WTC11 (cell line): Measurements from ENCODE around the gene OCEL1. TPM values are rescaled to one million over a fixed set of nuclear protein-coding genes. Genes with fewer than 3 reads are reported as not detected.

Experiments used
- ATAC-seq: fragments of 200-7000 bp; cut with Tn5 transposase; 2 replicates; pipeline ENCODE4 v1.10.0; 2021; ENCODE audit warnings: mild to moderate bottlenecking, moderate library complexity
- CTCF ChIA-PET: fragments of 300-600 bp; sonication (Branson Sonifier 250); formaldehyde crosslinking; loops from one replicate; lab custom pipeline; 2021; ENCODE audit warnings: antibody characterized with exemption; lab: Charles Lee
- POLR2A ChIA-PET: fragments of 350-600 bp; sonication (Branson Sonifier 250); formaldehyde crosslinking; loops from one replicate; lab custom pipeline; 2021; ENCODE audit warnings: antibody characterized with exemption; lab: Charles Lee
- DNase-seq: peaks from one replicate; pipeline ENCODE4 v3.0.0; 2021; ENCODE audit warnings: low spot score
- H3K27ac Mint-ChIP-seq: 2 replicates; pipeline ENCODE4 v1.8.0; 2021; ENCODE audit warnings: mixed read lengths
- H3K27me3 Mint-ChIP-seq: 2 replicates; pipeline ENCODE4 v1.8.0; 2021; ENCODE audit warnings: low read depth, mild to moderate bottlenecking, moderate library complexity, mixed read lengths
- H3K36me3 Mint-ChIP-seq: 2 replicates; pipeline ENCODE4 v1.8.0; 2021; ENCODE audit warnings: mixed read lengths
- H3K4me1 Mint-ChIP-seq: 2 replicates; pipeline ENCODE4 v1.8.0; 2022; ENCODE audit warnings: mixed read lengths
- H3K4me3 Mint-ChIP-seq: 2 replicates; pipeline ENCODE4 v1.8.0; 2021; ENCODE audit warnings: mild to moderate bottlenecking, moderate library complexity, mixed read lengths
- H3K9me3 Mint-ChIP-seq: 2 replicates; pipeline ENCODE4 v1.8.0; 2021; ENCODE audit warnings: mixed read lengths
- ELF4 ChIP-seq: sonication (generic); formaldehyde crosslinking; IDR thresholded peaks from 2 replicates; pipeline ENCODE4 v1.8.1; 2022; ENCODE audit warnings: low read depth, mild to moderate bottlenecking, moderate library complexity, missing genetic modification reagents
- FOXP1 ChIP-seq: sonication (generic); formaldehyde crosslinking; IDR thresholded peaks from 2 replicates; pipeline ENCODE4 v1.8.0; 2022; ENCODE audit warnings: missing genetic modification reagents, mild to moderate bottlenecking, moderate library complexity, borderline replicate concordance
- GABPB1 ChIP-seq: sonication (generic); formaldehyde crosslinking; IDR thresholded peaks from 2 replicates; pipeline ENCODE4 v1.8.1; 2023; ENCODE audit warnings: mild to moderate bottlenecking, missing genetic modification reagents
- JAZF1 ChIP-seq: fragments of 250-450 bp; sonication (Bioruptor Pico); IDR thresholded peaks from 2 replicates; pipeline ENCODE4 v1.9.0; 2021; ENCODE audit warnings: moderate library complexity, mild to moderate bottlenecking, inconsistent platforms
- MXD4 ChIP-seq: fragments of 250-450 bp; sonication (Bioruptor Pico); IDR thresholded peaks from 2 replicates; pipeline ENCODE4 v1.8.0; 2021; ENCODE audit warnings: mild to moderate bottlenecking, moderate library complexity, borderline replicate concordance
- MYBL2 ChIP-seq: sonication (generic); formaldehyde crosslinking; IDR thresholded peaks from 2 replicates; pipeline ENCODE4 v1.8.1; 2023; ENCODE audit warnings: mild to moderate bottlenecking, moderate library complexity, missing genetic modification reagents
- NFE2L1 ChIP-seq: sonication (generic); formaldehyde crosslinking; IDR thresholded peaks from 2 replicates; pipeline ENCODE4 v1.8.1; 2023; ENCODE audit warnings: missing genetic modification reagents
- NR1H2 ChIP-seq: sonication (generic); formaldehyde crosslinking; IDR thresholded peaks from 2 replicates; pipeline ENCODE4 v1.9.0; 2021; ENCODE audit warnings: mild to moderate bottlenecking, moderate library complexity, missing genetic modification reagents
- RORB ChIP-seq: fragments of 250-450 bp; sonication (Bioruptor Pico); IDR thresholded peaks from 2 replicates; pipeline ENCODE4 v1.9.0; 2021; ENCODE audit warnings: mild to moderate bottlenecking
- ZNF138 ChIP-seq: sonication (generic); formaldehyde crosslinking; conservative IDR thresholded peaks from 2 replicates; pipeline ENCODE4 v1.8.1; 2022; ENCODE audit warnings: mild to moderate bottlenecking, moderate library complexity, missing genetic modification reagents
- ZNF219 ChIP-seq: sonication (generic); formaldehyde crosslinking; IDR thresholded peaks from 2 replicates; pipeline ENCODE4 v1.8.0; 2023; ENCODE audit warnings: missing genetic modification reagents, mild to moderate bottlenecking, borderline replicate concordance
- ZNF232 ChIP-seq: sonication (generic); formaldehyde crosslinking; IDR thresholded peaks from 2 replicates; pipeline ENCODE4 v1.8.0; 2022; ENCODE audit warnings: mild to moderate bottlenecking, missing genetic modification reagents
- total RNA-seq: library from RNA; stranded (reverse); gene quantifications from 3 replicates; pipeline ENCODE4 v1.2.3, GENCODE V29; 2021
- TF ChIP-seq, protein P1 (sequence below): sonication (generic); formaldehyde crosslinking; IDR thresholded peaks from 2 replicates; pipeline ENCODE4 v1.8.1; 2022; ENCODE audit warnings: missing genetic modification reagents, borderline replicate concordance
- TF ChIP-seq, protein P2 (sequence below): sonication (generic); formaldehyde crosslinking; IDR thresholded peaks from 2 replicates; pipeline ENCODE4 v1.8.1; 2023; ENCODE audit warnings: mild to moderate bottlenecking, missing genetic modification reagents, moderate library complexity
- TF ChIP-seq, protein P3 (sequence below): sonication (generic); formaldehyde crosslinking; IDR thresholded peaks from 2 replicates; pipeline ENCODE4 v1.8.0; 2022; ENCODE audit warnings: mild to moderate bottlenecking, missing genetic modification reagents
- TF ChIP-seq, protein P4 (sequence below): fragments of 250-450 bp; sonication (Bioruptor Pico); IDR thresholded peaks from 2 replicates; pipeline ENCODE4 v1.9.0; 2021; ENCODE audit warnings: moderate library complexity, mild to moderate bottlenecking, inconsistent platforms, borderline replicate concordance
- TF ChIP-seq, protein P5 (sequence below): sonication (generic); formaldehyde crosslinking; IDR thresholded peaks from 2 replicates; pipeline ENCODE4 v1.8.1; 2022; ENCODE audit warnings: mild to moderate bottlenecking, moderate library complexity, missing genetic modification reagents
- TF ChIP-seq, protein P6 (sequence below): fragments of 250-450 bp; sonication (Bioruptor Pico); IDR thresholded peaks from 2 replicates; pipeline ENCODE4 v2.1.2; 2022; ENCODE audit warnings: mild to moderate bottlenecking, moderate library complexity
- TF ChIP-seq, protein P7 (sequence below): sonication (generic); formaldehyde crosslinking; IDR thresholded peaks from 2 replicates; pipeline ENCODE4 v1.8.1; 2023; ENCODE audit warnings: mild to moderate bottlenecking, missing genetic modification reagents, moderate library complexity
- TF ChIP-seq, protein P8 (sequence below): sonication (generic); formaldehyde crosslinking; IDR thresholded peaks from 2 replicates; pipeline ENCODE4 v1.8.0; 2023; ENCODE audit warnings: missing genetic modification reagents, mild to moderate bottlenecking, borderline replicate concordance

The OCEL1 gene
- total RNA-seq, 1 experiment from 2014 or later: 34.0 TPM

DNA sequence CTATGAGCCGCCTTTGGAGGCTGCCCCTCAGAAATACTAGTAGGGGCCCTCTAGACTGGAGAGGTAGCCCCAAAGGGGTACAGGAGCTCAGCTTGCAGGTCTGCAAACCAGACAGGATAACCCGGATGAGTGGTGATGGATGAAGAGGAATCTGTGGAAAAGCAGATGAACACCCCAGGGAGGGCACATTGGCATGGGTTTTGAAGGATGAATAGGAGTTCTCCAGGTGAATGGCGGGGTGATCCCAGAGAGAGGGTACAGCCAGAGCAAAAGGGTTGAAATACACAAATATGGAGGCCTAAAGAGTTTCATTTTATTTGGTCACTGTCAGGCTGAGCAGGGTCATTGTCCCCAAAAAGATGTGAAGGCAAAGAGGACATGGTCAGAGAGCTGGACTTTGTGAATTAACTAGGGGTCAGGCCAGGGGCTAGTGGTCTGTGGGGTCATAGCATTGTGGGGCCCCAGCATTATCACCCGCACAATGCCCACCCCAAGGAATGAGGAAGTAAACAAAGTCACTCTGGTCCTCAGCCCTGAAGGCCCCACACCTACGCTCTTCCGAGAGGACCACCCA is 14.9 kb downstream of the OCEL1 start:
- H3K36me3 Mint-ChIP-seq: peaks cover 10% of the 10 kb centered on the region
- H3K4me1 Mint-ChIP-seq: peaks cover 43% of the 10 kb centered on the region
- ATAC-seq (no peak), DNase-seq (no peak)
- POLR2A ChIA-PET: no interaction called here
- CTCF ChIA-PET: no interaction called here
- TF ChIP-seq FOXP1 (CRISPR knock-in tag) (no peak), ZNF232 (CRISPR knock-in tag) (no peak), JAZF1 (CRISPR knock-in tag) (no peak), GABPB1 (CRISPR knock-in tag) (no peak), MYBL2 (no peak), ZNF219 (CRISPR knock-in tag) (no peak)
- TF ChIP-seq, protein P1, sequence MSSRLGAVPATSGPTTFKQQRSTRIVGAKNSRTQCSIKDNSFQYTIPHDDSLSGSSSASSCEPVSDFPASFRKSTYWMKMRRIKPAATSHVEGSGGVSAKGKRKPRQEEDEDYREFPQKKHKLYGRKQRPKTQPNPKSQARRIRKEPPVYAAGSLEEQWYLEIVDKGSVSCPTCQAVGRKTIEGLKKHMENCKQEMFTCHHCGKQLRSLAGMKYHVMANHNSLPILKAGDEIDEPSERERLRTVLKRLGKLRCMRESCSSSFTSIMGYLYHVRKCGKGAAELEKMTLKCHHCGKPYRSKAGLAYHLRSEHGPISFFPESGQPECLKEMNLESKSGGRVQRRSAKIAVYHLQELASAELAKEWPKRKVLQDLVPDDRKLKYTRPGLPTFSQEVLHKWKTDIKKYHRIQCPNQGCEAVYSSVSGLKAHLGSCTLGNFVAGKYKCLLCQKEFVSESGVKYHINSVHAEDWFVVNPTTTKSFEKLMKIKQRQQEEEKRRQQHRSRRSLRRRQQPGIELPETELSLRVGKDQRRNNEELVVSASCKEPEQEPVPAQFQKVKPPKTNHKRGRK (CRISPR knock-in tag): no peak
- TF ChIP-seq, protein P2, sequence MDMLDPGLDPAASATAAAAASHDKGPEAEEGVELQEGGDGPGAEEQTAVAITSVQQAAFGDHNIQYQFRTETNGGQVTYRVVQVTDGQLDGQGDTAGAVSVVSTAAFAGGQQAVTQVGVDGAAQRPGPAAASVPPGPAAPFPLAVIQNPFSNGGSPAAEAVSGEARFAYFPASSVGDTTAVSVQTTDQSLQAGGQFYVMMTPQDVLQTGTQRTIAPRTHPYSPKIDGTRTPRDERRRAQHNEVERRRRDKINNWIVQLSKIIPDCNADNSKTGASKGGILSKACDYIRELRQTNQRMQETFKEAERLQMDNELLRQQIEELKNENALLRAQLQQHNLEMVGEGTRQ: no peak
- TF ChIP-seq, protein P3, sequence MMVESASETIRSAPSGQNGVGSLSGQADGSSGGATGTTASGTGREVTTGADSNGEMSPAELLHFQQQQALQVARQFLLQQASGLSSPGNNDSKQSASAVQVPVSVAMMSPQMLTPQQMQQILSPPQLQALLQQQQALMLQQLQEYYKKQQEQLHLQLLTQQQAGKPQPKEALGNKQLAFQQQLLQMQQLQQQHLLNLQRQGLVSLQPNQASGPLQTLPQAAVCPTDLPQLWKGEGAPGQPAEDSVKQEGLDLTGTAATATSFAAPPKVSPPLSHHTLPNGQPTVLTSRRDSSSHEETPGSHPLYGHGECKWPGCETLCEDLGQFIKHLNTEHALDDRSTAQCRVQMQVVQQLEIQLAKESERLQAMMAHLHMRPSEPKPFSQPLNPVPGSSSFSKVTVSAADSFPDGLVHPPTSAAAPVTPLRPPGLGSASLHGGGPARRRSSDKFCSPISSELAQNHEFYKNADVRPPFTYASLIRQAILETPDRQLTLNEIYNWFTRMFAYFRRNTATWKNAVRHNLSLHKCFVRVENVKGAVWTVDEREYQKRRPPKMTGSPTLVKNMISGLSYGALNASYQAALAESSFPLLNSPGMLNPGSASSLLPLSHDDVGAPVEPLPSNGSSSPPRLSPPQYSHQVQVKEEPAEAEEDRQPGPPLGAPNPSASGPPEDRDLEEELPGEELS (CRISPR knock-in tag): no peak
- TF ChIP-seq, all 79 proteins: peak for 0
- Mint-ChIP-seq H3K4me3 (no peak overlapping the region), H3K27me3 (no peaks in the 10 kb centered on the region), H3K9me3 (no peaks in the 10 kb centered on the region), H3K27ac (peak overlapping the region; percentile 54)

DNA sequence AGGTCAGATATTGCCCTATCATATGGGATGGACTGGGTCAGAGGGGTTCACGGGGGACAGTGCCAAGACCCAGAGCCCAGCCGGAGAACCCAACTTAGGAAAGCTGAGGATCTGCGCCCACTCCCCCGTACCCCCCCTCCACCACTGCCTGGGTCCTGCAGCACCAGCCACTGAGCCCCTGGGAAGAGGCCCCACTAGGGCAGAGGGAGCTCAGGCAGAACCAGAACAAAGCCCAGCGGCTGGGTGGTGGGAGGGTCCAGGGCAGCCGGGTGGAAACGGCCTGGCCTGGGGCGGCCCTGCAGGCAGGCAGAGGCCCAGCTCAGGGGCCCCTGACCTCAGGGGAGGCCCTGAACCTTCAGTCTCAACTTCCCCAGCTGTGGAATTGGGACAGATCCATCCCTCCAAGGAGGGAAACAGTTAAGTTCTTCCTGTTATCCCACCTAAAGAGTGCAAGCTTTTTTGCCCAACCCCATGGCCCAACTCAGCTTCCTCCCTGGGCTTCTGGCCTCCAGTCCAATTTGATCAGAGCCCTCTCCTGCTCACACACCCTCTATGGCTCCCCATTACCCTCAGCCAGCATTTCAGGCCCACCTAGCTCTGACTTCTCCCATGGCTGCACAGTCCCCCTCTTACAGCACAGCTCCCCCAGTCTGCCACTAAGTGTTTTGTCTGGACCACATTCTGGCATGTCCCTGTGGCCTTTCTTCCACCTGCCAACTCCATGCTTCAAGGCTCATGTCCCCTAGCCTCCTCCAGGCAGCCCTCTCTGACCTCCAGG is 16.6 kb downstream of the OCEL1 start:
- H3K27ac Mint-ChIP-seq: peak overlapping the region; percentile 89
- peak overlapping the region; percentile 97 for H3K4me3 Mint-ChIP-seq
- H3K9me3 Mint-ChIP-seq: no peaks in the 10 kb centered on the region
- peaks cover 10% of the 10 kb centered on the region for H3K36me3 Mint-ChIP-seq
- H3K4me1 Mint-ChIP-seq: peaks cover 42% of the 10 kb centered on the region
- CTCF ChIA-PET: interaction anchor here (0.6 to 3.7 kb wide), 7 partner anchors 7 to 114 kb away, joined by 3 to 11 read pairs (median 3); partner anchors contain the start of gene OCEL1
- no peak for DNase-seq
- POLR2A ChIA-PET: interaction anchor here (0.7 to 2.3 kb wide), 3 partner anchors 14 to 27 kb away, joined by 3 to 9 read pairs (median 4); partner anchors contain the start of gene USE1
- H3K27me3 Mint-ChIP-seq: no peaks in the 10 kb centered on the region
- no peak for ATAC-seq
- TF ChIP-seq, protein P4, sequence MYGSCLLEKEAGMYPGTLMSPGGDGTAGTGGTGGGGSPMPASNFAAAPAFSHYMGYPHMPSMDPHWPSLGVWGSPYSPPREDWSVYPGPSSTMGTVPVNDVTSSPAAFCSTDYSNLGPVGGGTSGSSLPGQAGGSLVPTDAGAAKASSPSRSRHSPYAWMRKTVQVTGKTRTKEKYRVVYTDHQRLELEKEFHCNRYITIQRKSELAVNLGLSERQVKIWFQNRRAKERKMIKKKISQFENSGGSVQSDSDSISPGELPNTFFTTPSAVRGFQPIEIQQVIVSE (CRISPR knock-in tag): no peak
- TF ChIP-seq RORB (CRISPR knock-in tag) (no peak), NR1H2 (no peak), ELF4 (CRISPR knock-in tag) (no peak), MXD4 (no peak), ZNF138 (CRISPR knock-in tag) (no peak), NFE2L1 (CRISPR knock-in tag) (no peak)
- TF ChIP-seq, protein P5, sequence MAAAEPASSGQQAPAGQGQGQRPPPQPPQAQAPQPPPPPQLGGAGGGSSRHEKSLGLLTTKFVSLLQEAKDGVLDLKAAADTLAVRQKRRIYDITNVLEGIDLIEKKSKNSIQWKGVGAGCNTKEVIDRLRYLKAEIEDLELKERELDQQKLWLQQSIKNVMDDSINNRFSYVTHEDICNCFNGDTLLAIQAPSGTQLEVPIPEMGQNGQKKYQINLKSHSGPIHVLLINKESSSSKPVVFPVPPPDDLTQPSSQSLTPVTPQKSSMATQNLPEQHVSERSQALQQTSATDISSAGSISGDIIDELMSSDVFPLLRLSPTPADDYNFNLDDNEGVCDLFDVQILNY (CRISPR knock-in tag): no peak
- TF ChIP-seq, protein P6, sequence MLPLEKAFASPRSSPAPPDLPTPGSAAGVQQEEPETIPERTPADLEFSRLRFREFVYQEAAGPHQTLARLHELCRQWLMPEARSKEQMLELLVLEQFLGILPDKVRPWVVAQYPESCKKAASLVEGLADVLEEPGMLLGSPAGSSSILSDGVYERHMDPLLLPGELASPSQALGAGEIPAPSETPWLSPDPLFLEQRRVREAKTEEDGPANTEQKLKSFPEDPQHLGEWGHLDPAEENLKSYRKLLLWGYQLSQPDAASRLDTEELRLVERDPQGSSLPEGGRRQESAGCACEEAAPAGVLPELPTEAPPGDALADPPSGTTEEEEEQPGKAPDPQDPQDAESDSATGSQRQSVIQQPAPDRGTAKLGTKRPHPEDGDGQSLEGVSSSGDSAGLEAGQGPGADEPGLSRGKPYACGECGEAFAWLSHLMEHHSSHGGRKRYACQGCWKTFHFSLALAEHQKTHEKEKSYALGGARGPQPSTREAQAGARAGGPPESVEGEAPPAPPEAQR (CRISPR knock-in tag): no peak
- TF ChIP-seq, protein P7, sequence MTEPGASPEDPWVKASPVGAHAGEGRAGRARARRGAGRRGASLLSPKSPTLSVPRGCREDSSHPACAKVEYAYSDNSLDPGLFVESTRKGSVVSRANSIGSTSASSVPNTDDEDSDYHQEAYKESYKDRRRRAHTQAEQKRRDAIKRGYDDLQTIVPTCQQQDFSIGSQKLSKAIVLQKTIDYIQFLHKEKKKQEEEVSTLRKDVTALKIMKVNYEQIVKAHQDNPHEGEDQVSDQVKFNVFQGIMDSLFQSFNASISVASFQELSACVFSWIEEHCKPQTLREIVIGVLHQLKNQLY: no peak
- TF ChIP-seq, protein P8, sequence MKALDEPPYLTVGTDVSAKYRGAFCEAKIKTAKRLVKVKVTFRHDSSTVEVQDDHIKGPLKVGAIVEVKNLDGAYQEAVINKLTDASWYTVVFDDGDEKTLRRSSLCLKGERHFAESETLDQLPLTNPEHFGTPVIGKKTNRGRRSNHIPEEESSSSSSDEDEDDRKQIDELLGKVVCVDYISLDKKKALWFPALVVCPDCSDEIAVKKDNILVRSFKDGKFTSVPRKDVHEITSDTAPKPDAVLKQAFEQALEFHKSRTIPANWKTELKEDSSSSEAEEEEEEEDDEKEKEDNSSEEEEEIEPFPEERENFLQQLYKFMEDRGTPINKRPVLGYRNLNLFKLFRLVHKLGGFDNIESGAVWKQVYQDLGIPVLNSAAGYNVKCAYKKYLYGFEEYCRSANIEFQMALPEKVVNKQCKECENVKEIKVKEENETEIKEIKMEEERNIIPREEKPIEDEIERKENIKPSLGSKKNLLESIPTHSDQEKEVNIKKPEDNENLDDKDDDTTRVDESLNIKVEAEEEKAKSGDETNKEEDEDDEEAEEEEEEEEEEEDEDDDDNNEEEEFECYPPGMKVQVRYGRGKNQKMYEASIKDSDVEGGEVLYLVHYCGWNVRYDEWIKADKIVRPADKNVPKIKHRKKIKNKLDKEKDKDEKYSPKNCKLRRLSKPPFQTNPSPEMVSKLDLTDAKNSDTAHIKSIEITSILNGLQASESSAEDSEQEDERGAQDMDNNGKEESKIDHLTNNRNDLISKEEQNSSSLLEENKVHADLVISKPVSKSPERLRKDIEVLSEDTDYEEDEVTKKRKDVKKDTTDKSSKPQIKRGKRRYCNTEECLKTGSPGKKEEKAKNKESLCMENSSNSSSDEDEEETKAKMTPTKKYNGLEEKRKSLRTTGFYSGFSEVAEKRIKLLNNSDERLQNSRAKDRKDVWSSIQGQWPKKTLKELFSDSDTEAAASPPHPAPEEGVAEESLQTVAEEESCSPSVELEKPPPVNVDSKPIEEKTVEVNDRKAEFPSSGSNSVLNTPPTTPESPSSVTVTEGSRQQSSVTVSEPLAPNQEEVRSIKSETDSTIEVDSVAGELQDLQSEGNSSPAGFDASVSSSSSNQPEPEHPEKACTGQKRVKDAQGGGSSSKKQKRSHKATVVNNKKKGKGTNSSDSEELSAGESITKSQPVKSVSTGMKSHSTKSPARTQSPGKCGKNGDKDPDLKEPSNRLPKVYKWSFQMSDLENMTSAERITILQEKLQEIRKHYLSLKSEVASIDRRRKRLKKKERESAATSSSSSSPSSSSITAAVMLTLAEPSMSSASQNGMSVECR (CRISPR knock-in tag): no peak
